T-helper 22 cell (primary cell): ENCODE results near the gene GLIPR2.
"Not testable (repeated sequence)": the region's sequence is repeated elsewhere in the genome, so short reads cannot be mapped to it uniquely, and the experiment has no call there.

Experiments
- DNase-seq: peaks from one replicate; pipeline ENCODE4 v3.0.0-alpha.2; 2020; ENCODE audit warnings: low read depth

The GLIPR2 gene

DNA sequence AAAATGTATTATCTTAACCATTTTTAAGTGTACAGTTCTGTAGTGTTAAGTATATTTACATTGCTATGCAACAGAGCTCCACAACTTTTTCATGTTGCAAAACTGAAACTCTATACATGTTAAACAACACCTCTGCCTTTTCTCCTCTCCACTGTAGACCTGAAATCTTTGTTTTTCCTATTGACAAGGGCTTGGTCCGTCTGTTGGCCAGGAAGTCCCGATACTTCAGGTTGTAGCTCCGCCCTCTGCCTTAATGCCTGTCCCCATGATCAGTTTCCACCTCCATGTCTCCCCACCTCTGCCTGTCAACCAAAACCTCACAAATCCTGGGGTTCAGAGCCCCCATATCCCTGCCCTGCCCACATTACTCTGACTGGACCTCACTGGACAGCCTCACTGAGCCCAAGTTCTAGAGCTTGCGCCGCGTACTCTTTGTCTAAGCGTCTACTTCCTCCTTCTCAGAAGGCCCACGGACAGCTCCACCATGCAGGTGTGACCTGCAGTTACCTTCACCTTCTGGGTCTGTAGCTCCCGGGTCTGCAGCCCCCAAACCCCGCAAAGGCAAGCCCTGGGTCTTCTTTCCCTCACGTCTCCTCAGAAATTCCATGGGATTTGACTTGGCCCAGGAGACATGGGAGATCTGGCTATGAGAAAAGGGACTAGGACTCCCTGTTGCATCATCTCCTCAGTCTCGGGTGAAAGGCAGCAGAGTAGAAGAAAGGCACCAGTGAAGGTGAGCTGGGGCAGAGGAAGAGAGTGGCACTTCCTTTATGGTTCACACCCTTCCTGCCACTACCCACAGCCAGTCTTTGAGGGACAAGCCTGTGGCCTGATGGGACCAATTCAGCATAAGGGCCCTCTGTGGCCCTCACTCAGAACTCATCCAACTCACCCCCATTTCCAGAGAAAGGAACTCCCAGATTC, 8.0 kb downstream of the GLIPR2 start:
- no peak for DNase-seq

DNA sequence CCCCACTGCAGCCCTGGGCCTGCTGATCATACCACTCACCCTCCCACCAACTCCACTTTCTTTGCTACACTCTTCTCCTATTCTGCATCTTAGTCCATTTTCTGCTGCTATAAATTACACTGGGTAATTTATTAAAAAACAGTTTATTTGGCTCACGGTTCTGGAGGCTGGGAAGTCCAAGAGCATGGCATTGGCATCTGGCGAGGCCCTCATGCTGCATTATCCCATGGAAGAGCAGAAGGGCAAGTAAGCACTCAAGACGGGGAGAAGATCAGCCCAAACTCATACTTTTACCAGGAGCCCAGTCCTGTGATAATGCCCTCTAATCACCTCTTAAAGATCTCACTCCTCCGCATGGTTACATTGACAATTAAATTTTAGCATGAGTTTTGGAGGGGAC, 9.4 kb downstream of the GLIPR2 start:
- DNase-seq = no peak

DNA sequence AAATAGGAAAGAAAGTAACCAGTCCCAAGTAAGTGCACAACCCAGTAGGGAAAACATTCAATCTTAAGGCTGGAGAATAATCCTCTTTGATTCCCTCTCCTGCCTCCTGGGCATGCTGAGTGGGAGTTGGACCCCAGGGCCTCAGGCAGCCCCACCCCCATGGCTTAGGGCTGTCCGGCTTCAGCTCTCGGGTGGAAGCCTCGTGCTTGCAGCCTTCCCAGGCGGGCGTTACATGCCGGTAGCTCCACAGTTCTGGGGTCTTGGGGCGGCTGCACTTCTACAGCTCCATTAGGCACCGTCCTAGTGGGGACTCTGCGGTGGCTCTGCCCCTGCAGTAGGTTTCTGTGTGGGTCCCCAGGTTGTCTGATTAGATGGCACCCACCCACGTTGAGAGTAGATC, 10.1 kb downstream of the GLIPR2 start:
- no peak for DNase-seq

DNA sequence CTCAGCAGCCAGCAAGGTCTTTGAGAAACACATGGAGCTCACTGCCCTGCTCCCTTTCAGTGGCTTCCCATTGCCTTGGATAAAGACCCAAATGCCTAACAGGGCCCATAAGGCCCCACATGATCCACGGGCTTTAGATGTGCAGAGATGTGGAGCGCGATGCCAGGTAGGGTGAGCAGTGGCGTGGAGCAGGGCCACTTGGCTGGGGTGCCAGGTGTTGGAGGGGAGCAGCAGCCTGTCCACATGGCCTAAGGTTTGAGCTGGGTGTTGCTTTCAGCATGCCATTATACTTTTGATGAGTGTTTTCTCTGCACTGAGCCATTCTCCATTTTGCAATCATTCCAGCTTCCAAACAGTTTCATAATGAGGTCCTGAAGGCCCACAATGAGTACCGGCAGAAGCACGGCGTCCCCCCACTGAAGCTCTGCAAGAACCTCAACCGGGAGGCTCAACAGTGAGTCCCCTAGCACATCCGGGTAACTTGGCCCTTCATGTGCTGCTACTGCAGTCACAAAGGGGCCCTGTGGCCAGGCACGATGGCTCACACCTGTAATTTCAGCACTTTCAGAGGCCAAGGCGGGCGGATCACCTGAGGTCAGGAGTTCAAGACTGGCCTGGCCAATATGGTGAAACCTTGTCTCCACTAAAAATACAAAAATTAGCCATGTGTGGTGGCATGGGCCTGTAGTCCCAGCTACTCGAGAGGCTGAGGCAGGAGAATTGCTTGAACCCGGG, 11.1 kb downstream of the GLIPR2 start:
- DNase-seq = no peak

DNA sequence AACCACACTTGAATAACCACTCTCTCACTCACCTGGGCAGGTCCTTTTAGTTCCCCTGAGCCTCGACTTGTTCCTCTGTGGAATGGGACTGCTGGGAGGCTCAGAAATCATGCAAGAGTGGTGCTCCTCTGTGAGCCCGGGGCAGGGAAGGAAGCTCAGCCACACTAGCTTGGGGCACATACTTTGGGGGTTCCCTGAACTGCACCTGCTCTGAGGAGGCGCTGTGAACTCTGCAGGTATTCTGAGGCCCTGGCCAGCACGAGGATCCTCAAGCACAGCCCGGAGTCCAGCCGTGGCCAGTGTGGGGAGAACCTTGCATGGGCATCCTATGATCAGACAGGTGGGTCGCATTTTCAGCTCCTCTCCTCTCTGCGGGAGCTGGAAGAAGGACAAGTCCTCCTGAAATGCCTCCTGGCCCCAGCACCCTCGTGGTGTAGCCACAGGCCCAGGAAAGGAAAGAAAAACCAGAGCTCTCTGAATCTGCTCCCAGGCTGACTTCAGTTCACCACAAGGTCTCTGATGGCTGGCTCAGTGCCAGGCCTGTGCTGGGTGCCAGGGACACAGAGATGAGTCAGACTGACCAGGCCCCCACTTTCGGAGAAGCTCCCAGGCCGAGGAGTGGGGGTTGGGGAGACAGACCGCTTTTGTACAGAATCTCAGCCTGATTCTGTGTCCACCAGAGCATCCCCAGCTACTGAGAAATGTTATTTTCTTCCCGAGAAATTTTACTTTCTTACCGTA, 11.9 kb downstream of the GLIPR2 start:
- DNase-seq = peak; percentile 69

DNA sequence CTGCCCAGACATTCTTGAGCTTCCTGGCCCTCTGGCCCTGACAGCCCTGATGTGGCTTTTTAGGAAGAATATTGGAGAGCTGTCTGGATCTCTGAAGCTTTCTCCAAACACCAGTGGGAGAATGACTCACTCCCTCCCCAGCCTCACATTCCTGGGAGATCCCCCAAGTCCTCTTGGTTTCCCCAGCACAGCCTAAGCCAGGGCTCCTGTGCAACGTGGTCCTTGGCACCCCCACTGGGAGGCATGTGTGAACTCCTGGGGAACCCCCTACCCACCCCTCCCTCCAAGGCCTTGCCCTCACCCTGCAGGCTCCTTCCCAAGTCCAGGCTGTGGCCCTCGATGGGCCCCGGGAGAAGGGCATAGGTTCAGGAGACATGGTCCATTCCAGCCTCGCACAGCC, 12.7 kb downstream of the GLIPR2 start:
- DNase-seq = no peak

DNA sequence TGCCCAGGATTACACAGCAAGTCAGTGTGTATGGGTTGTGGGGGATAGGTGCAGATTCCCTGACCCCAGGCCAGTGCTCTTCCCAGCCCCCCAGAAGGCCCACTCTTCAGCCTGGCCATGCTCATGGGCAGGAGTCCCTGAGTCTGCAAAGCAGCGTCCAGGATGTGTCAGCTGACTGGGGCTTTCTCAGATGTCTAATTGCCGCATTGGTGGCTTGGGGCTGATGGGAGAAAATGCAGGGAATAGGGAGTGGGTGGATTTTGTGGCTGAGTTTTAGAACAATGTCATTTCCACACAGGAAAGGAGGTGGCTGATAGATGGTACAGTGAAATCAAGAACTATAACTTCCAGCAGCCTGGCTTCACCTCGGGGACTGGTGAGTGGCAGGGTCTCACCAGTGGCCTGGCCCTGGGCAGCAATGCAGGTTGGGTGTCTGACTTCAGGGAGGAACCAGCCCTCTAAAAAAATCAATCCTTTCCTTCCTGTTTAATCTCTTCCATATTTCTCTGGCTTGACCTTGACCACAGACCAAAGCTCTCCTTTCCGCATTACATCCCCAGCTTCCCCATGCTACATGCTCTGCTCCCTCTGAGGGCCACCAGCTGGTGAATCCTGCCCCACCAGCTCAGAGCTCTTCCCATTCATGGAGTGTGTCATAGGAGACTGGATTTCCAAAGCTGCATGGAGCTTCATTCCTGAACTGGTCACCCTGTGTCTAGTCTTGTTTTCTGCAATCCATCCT, 14.2 kb downstream of the GLIPR2 start:
- DNase-seq = no peak

DNA sequence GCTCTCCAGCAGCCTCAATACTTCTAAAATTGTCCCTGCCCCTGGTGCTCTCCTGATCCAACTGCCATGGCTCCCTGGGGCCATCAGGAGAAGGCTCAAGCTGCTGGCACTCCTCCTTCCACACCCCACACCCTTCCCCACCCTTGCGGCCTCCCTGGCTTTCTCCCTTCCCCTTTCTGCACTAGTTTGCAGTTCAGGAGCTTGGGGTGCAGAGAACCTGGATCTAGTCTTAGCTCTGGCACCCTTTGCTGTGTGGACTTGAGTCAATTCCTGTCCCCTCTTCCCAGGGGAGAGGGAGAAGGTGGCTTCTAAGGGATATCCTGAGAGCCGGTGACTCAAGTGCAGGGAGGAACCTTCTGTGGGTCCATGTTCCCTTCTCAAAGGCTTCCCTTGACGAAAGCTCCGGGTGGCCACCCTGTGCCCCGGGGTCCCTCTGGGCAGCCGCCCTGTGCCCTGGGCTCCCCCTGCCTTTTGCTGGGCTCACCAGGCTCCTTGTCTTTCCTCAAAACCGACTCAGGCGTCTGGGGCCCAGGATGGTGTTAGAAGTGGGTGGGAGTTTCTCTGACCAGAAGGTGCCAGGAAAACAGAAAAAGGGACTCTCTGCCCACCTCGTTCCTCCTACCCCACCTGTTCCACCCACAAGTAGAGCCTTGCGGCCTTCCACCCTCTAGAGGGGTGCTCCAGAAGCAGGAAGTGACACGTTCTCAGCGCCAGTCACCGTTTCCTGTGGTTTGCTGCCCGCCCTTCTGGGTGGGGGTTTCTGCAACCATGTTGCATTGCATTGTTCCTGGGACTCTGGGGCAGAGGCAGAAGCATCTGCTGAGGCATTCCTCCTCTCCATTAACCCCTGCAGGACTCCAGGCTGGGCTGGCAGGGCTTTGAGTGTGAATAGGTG, 15.0 kb downstream of the GLIPR2 start:
- peak; percentile 88 for DNase-seq

DNA sequence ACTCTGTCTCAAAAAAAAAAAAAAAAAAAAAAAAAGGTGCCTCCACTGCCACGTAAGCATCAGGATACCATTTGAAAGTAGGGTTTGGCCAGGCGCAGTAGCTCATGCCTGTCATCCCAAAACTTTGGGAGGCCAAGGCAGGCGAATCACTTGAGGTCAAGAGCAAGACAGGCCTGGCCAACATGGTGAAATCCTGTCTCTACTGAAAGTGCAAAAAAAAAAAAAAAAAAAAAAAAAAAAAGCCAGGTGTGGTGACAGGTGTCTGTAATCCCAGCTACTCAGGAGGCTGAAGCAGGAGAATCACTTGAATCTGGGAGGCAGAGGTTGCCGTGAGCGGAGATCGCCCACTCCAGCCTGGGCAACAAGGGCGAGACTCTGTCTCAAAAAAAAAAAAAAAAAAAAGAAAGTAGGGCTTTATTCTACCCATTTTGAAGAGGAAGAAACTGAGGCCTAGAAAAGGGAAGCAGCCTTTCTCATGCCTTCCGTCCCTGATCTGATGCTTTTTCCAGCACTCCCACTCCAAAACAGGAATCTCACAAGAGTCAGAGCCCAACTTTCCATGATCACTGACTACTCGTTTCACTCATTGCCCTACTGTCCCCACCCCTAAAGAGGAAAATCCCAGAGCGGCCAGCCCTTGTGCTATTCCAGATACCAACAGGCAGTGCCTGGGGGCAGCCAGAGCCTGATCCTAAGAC, 16.4 kb downstream of the GLIPR2 start:
- DNase-seq = no peak

DNA sequence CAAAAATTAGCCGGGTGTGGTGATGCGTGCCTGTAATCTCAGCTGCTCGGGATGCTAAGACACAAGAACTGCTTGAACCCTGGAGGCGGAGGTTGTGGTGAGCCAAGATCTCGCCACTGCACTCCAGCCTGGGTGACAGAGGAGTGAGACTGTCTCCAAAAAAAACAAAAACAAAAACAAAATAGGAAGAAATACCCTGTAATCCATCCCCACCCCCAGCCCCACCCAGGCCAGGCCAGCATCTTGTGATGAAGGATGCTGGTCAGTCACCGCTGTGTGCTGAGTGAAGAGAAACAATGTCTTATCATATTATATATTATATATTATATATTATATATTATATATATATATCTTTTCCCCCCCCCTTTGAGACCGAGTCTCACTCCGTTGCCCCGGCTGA, 17.2 kb downstream of the GLIPR2 start:
- DNase-seq = no peak

DNA sequence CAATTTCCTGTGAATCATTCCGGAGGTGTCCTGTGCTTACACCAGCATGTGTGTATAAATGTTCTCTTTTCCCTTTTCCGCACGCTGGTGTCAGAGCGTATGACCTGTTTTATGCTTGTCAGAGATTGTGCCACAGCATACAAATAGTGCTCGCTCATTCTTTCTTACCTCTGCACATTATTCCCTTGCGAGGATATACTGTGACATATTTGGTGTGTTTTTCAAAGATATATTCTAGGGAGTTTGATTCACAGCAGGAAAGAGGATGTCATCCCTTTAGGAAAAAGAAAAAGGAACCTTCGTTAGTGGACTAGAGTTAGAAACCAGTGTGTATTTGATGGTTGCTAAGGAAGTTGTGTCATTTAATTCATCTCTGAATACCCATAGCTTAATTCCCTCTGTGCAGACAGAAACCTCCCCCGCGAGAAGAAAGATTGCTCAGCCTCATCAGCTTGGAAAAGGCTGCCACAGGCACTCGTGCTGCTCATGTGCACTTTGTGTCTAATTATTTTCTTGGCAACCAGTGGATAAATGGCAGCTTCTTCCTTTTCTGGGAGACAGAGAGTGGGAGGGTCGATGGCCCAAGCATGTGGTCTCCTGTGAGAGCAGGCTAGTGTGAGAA, 17.9 kb downstream of the GLIPR2 start:
- DNase-seq = no peak

DNA sequence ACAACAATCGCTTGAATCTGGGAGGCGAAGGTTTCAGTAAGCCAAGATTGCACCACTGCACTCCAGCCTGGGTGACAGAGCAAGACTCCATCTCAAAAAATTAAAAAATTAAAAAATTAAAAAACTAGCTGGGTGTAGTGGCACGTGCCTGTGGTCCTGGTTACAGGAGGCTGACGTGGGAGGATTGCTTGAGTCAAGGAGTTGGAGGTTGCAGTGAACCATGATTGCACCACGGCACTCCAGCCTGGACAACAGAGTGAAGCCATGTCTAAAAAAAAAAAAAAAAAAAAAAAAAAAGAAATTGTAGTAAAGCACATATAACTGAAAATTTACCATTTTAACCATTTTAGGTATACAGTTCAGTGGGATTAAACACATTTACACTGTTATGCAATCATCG, 19.6 kb downstream of the GLIPR2 start:
- no peak for DNase-seq

DNA sequence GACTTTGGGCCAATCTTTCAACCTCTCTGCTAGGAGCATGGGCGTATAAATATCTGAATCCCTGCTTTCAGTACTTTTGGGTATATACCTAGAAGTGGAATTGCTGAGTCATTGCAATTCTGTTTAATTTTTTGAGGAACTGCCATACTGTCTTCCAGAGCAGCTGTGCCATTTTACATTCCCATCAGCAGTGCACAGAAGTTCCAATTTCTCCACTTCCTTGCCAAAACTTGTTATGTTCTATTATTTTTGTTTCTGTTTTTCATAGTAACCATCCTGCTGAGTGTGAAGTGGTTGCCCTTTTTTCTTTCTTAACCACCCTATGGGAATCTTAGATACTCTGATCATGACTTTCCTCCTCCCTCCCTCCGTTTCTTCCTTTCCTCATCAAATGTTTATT, 21.6 kb downstream of the GLIPR2 start:
- no peak for DNase-seq

DNA sequence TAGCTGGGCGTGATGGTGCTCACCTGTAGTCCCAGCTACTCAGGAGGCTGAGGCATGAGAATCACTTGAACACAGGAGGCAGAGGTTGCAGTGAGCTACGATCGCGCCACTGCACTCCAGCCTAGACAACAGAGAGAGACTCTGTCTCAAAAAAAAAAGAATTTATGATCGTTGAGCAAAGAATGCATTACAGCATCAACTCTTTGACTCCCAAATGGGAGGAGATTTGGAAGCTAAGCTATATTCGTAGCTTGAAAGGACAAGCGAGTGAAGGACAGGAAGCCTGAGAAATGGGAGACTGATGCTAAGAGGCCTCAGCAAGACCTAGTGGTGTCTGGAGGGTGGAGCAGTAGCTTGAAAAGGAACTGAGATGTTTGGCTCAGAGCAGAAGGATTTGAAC, 22.4 kb downstream of the GLIPR2 start:
- DNase-seq = no peak

DNA sequence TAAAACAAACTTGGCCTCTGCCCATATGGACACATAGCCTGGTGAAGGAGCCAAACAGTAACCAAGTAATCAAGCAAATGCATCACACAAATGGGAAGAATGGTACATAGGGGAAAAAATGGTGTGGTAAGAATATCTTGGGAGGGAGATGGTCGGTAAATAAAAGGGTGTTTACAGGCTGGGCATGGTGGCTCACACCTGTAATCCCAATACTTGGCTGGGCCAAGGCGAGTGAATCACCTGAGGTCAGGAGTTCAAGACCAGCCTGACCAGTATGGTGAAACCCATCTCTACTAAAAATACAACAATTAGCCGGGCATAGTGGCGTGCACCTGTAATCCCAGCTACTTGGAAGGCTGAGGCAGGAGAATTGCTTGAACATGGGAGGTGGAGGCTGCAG, 23.0 kb downstream of the GLIPR2 start:
- not testable (repeated sequence) for DNase-seq

DNA sequence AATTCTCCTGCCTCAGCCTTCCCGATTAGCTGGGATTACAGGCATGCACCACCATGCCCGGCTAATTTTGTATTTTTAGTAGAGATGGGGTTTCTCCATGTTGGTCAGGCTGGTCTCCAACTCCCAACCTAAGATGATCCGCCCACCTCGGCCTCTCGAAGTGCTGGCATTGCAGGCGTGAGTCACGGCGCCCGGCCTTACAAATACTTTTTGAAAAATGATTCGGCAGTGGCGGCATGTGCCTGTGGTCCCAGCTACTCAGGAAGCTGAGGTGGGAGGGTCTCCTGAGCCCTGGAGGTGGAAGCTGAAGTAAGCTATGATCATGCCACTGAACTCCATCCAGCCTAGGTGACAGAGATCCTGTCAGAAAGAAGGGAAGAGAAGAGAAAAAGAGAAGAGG, 23.6 kb downstream of the GLIPR2 start:
- not testable (repeated sequence) for DNase-seq

DNA sequence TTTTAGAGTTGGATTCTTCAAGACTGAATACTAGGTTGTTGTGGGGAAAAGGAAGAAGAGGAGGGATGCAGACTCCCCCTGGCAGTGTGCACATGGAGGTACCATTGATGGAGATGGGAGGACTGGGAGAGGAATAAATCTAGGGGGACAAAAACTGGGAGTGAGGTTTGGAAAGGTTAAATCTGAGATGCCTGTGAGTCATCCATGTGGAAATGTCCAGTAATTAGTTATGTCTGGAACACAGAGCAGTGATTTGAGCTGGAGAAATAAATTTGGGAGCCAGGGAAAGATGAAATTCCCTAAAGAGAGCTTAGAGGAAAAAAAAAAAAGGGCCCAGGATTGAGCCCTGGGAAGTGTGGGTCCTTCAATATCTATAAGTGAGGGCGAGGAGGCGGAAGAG, 24.7 kb downstream of the GLIPR2 start:
- DNase-seq = no peak

DNA sequence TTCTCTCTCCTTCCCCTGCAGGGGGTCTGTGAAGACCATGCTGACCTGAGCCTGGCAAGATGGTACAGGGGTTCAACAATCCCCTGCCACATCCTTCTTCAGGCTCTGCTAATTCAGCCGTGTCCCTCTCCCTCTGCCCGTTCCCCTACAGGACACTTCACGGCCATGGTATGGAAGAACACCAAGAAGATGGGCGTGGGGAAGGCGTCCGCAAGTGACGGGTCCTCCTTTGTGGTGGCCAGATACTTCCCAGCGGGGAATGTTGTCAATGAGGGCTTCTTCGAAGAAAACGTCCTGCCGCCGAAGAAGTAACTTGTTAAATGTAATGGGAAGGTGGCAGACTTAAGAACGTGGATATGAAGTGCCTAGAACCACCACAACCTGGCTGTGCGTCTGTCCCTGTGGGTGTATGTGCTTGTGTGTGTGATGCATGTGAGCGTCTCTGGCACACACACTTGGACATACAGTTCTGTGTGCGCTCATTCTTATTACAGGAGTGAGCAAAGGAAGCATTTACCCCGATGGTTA, 25.7 kb downstream of the GLIPR2 start:
- DNase-seq = no peak

DNA sequence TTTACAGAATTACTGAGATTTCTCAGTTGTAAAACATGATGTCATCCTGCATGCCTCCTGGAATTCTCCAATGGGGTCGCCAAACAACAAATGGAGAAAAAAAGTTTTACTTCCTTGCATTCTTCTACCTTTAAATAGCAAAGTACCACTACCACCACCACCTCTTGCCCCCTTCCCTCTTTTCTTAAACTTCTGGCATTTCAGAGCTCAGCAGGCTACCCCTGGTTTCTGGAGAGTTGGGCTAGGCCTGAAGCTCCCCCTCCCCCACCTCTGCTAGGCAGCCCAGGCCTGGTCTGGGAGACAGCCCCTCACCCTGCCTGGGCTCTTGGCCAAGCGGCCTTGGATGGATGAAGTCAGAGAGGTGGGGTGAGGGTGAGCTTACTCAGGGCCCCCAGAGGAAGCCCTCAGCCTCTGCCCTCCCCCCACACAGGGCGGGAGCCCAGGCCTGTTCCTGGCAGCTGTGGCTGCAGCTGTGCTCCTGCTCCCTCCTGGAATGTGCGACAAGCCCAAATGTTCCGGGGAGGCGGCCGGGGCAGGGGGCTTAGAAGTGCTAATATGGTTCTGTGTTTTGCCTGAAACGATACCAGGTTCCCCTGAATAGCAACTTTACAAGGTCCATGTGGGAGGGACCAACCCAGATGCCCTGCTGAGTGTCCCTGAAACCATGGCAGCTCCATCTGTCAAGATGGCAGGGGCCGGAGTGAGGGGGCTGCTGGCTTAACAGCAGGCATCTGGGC, 26.7 kb downstream of the GLIPR2 start:
- no peak for DNase-seq
